GM19240 (cell line): ENCODE measurements around the gene ZNG1A.
"Not testable (repeated sequence)": the region's sequence is repeated elsewhere in the genome, so short reads cannot be mapped to it uniquely, and the experiment has no call there.

Experiments
- DNase-seq: peaks from one replicate; pipeline ENCODE4 v3.0.0; 2011; ENCODE audit warnings: low spot score; ENCODE audit not compliant: insufficient read length

ZNG1A gene

GRCh38 chr9:178970-179383 lies at the start of gene ZNG1A:
TSS of gene ZNG1A (minus strand) at chr9:179056. CDS start at chr9:178969, 87 bp downstream.
- DNase-seq, result not testable (repeated sequence)

- DNase-seq, result no peak
Observed at GRCh38 chr9:227860-228259, 49.0 kb upstream of the ZNG1A start.

GRCh38 chr9:224582-225520 lies 46.0 kb upstream of the ZNG1A start:
- DNase-seq, result no peak

- DNase-seq, result no peak
Observed at GRCh38 chr9:224026-224425, 45.2 kb upstream of the ZNG1A start.

GRCh38 chr9:223152-223551 lies 44.3 kb upstream of the ZNG1A start:
- DNase-seq, result no peak

- no peak for DNase-seq
Observed at GRCh38 chr9:221989-222776, 43.3 kb upstream of the ZNG1A start.

GRCh38 chr9:219670-220365 lies 41.0 kb upstream of the ZNG1A start:
- DNase-seq, result no peak

- not testable (repeated sequence) for DNase-seq
Observed at GRCh38 chr9:219036-219435, 40.2 kb upstream of the ZNG1A start.

GRCh38 chr9:217950-218349 lies 39.1 kb upstream of the ZNG1A start:
- no peak for DNase-seq

GRCh38 chr9:216866-217265 lies 38.0 kb upstream of the ZNG1A start:
- DNase-seq, result no peak

- no peak for DNase-seq
Observed at GRCh38 chr9:215631-216155, 36.8 kb upstream of the ZNG1A start.

GRCh38 chr9:214648-215493 lies 36.0 kb upstream of the ZNG1A start, which contains the start of gene DOCK8:
TSS of gene DOCK8 (plus strand) at chr9:214865. CDS start at chr9:214977, 112 bp downstream.
- peak; percentile 22 for DNase-seq

GRCh38 chr9:214351-214647 lies 35.4 kb upstream of the ZNG1A start:
- DNase-seq, result no peak

GRCh38 chr9:213901-214300 lies 35.0 kb upstream of the ZNG1A start:
- not testable (repeated sequence) for DNase-seq

GRCh38 chr9:212297-212696 lies 33.4 kb upstream of the ZNG1A start:
- DNase-seq, result no peak

GRCh38 chr9:211557-211956 lies 32.7 kb upstream of the ZNG1A start:
- no peak for DNase-seq

- DNase-seq, result no peak
Observed at GRCh38 chr9:211036-211435, 32.2 kb upstream of the ZNG1A start.

- DNase-seq, result no peak
Observed at GRCh38 chr9:209143-209758, 30.4 kb upstream of the ZNG1A start.

GRCh38 chr9:206481-206880 lies 27.6 kb upstream of the ZNG1A start:
- DNase-seq, result no peak

- not testable (repeated sequence) for DNase-seq
Observed at GRCh38 chr9:199601-200000, 20.7 kb upstream of the ZNG1A start.
